ENCODE data around the gene DOCK8.

Gene DOCK8

DNA sequence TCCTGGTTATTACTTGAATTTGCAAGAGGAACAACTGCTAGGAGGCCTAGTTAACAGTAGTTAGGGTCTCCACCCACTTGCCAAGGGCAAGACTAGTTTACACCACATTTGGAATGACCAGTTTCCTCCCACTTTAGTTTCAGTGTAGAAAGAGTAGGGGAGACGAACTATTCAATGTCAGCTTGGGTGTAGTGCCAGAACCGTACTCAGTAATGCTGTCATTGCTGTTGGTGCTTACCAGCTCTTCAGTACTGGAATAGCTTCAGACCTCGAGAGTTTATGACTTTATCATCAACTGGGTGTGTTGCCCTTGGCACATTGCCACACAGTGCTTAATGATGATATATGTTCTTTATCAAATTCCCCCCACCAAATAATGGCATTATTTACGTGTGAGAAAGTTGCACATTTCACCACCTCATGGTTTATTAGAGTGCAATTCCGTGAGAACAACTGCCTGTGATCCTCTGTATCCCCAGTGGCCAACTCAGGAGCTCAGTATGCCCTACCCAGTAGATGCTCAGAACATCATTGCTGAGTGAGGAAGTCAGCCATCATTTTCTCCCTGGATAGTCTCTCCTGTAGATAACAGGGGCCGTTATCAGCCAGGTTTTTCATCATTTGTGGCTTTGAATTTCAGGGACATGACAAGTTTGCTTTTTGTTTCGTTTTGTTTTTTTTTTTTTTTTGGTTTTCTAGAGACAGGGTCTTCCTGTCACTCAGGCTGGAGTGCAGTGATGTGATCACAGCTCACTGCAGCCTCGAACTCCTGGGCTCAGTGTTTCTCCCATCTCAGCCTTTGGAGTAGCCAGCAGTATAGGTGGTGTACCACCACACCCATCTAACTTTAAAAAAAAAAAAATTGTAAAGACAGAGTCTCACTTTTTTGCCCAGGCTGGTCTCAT lies 67.3 kb downstream of the DOCK8 start:
- Histone ChIP-seq H3K4me3 (ENCODE audit: low read depth, low read length) (no peak overlapping the region), H3K27me3 (no peaks in the 10 kb centered on the region), H3K9me3 (no peaks in the 10 kb centered on the region), H3K4me1 (no peaks in the 10 kb centered on the region), H3K36me3 (no peaks in the 10 kb centered on the region)
- TF ChIP-seq, protein P1, sequence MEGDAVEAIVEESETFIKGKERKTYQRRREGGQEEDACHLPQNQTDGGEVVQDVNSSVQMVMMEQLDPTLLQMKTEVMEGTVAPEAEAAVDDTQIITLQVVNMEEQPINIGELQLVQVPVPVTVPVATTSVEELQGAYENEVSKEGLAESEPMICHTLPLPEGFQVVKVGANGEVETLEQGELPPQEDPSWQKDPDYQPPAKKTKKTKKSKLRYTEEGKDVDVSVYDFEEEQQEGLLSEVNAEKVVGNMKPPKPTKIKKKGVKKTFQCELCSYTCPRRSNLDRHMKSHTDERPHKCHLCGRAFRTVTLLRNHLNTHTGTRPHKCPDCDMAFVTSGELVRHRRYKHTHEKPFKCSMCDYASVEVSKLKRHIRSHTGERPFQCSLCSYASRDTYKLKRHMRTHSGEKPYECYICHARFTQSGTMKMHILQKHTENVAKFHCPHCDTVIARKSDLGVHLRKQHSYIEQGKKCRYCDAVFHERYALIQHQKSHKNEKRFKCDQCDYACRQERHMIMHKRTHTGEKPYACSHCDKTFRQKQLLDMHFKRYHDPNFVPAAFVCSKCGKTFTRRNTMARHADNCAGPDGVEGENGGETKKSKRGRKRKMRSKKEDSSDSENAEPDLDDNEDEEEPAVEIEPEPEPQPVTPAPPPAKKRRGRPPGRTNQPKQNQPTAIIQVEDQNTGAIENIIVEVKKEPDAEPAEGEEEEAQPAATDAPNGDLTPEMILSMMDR (IDR thresholded peaks at IDR 0.05; ENCODE audit: low read depth, low read length), result no peak
- DNase-seq, result no peak

DNA sequence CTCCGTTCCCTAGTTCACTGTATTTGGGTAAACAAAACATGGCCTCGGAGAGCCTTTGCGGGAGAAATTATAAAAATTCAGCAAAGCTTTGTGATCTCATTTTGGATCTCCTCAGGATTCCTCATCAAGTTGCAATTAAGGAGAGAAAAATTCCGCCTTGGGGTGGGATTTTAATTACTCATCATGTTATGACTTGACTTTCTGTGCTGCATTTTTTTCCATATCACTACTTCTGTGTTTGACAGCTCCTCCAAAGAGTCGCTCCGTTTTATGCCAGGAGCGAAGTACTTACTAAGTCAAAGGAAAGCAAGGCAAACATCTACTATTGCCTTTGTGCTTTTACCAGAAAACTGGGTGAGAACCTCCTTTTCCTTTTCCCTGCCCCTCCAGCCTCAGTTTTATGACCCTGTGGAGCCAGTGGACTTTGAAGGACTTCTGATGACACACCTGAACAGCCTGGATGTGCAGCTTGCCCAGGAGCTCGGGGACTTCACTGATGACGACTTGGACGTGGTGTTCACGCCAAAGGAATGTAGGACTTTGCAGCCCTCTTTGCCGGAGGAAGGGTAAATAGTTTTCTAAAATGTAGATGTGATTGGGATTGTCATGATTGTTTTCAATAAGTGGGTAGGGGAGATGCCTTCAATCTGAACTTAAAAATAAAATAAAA lies 71.5 kb downstream of the DOCK8 start:
- Histone ChIP-seq H3K4me3 (ENCODE audit: low read depth, low read length) (no peak overlapping the region), H3K4me1 (no peaks in the 10 kb centered on the region), H3K27me3 (no peaks in the 10 kb centered on the region), H3K9me3 (no peaks in the 10 kb centered on the region), H3K36me3 (no peaks in the 10 kb centered on the region)
- no peak for DNase-seq
- TF ChIP-seq, protein P1 (IDR thresholded peaks at IDR 0.05; ENCODE audit: low read depth, low read length), result no peak

DNA sequence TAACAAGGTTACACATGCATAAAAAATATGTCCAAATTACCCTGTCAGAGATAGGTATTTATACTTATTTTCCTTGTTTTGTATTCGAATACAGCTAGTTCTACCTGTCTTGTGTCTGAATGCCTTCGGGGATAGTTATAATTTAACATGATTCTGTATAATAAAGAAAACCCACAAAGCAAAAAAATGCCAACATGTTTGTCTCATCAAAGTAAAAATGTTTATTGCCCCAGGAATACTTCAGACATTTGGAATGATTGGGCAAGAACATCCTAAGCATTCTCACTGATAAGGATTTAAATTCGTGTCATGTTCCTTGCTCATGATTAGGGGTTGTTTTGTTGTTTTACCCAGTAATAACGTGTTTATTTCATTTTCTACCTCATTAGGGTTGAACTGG lies 74.5 kb downstream of the DOCK8 start:
- no peaks in the 10 kb centered on the region for H3K27me3 ChIP-seq
- no peaks in the 10 kb centered on the region for H3K9me3 ChIP-seq
- DNase-seq, result no peak
- H3K36me3 ChIP-seq, result no peaks in the 10 kb centered on the region
- H3K4me1 ChIP-seq, result no peaks in the 10 kb centered on the region
- H3K4me3 ChIP-seq (ENCODE audit: low read depth, low read length), result no peak overlapping the region
- TF ChIP-seq, protein P1 (IDR thresholded peaks at IDR 0.05; ENCODE audit: low read depth, low read length), result no peak

DNA sequence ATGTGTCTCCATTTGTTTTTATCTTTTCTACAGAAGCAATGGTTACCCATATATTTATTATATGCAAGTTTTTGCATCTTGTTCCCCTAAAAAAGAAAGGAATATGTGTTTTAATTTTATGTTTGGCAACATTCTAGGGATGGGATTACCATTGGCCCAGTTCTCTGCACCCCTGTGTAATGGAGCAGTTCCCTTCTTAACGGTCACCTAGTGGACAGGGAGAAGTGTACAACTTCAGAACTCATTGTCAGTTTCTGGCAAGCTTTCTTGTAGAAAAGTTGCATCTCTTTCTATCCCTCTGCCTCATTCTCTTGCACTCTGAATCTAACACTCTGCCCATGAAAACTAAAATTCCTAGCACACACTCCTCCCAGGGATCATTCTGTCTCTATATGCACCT lies 78.2 kb downstream of the DOCK8 start:
- Histone ChIP-seq H3K4me1 (no peaks in the 10 kb centered on the region), H3K4me3 (ENCODE audit: low read depth, low read length) (no peak overlapping the region), H3K27me3 (no peaks in the 10 kb centered on the region), H3K36me3 (no peaks in the 10 kb centered on the region), H3K9me3 (no peaks in the 10 kb centered on the region)
- TF ChIP-seq, protein P1 (IDR thresholded peaks at IDR 0.05; ENCODE audit: low read depth, low read length), result no peak
- DNase-seq, result no peak

DNA sequence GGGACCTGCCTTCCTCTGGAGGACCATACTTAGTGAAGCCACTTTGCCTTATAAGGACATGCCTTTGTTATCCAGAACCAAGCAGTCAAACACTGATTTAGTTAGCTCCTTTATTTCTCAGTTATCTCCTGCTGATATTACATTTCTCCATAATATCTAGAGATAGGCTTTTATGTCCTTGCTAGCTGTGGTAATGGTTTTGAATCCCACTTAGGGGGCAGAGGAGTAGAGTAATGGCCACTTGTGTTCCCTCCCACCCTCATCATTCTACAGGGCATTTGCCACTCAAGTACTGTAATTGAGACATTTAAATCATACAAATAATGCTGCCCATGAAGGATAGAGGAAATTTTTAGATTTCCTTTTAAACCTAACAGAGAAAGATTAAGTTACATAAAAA lies 80.9 kb downstream of the DOCK8 start:
- H3K36me3 ChIP-seq, result no peaks in the 10 kb centered on the region
- H3K4me1 ChIP-seq, result no peaks in the 10 kb centered on the region
- no peaks in the 10 kb centered on the region for H3K9me3 ChIP-seq
- no peak for DNase-seq
- TF ChIP-seq, protein P1 (IDR thresholded peaks at IDR 0.05; ENCODE audit: low read depth, low read length), result no peak
- no peaks in the 10 kb centered on the region for H3K27me3 ChIP-seq
- no peak overlapping the region for H3K4me3 ChIP-seq (ENCODE audit: low read depth, low read length)

DNA sequence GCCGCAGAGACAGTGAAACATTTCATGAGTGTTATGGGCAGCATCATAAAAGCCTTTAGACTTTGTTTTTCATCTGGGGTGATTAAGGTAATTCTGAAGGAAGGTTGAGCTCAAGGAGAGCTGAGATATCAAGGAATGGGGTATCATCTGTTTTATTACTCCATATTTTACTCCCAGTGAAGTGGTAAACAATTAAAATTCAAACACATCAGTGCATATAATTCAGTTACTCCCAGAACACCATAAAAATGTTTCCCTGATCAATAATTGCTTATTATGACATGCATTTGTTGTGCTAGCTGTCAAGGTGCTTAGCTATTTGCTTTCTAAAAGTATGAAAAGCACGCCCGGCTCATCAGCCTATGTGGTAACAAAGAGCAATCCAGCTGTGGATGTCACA lies 81.7 kb downstream of the DOCK8 start:
- no peaks in the 10 kb centered on the region for H3K4me1 ChIP-seq
- DNase-seq, result no peak
- H3K4me3 ChIP-seq (ENCODE audit: low read depth, low read length), result no peak overlapping the region
- TF ChIP-seq, protein P1 (IDR thresholded peaks at IDR 0.05; ENCODE audit: low read depth, low read length), result no peak
- H3K36me3 ChIP-seq, result no peaks in the 10 kb centered on the region
- H3K27me3 ChIP-seq, result no peaks in the 10 kb centered on the region
- H3K9me3 ChIP-seq, result no peaks in the 10 kb centered on the region

Data from BE2C (cell line).